HG03442 (cell line): ENCODE results near the gene CSNK2A2.

Source experiments
- ATAC-seq: cut with Tn5 transposase; IDR thresholded peaks from one replicate; pipeline ENCODE4 v1.9.1; 2021; ENCODE audit warnings: mild to moderate bottlenecking, moderate library complexity; ENCODE audit not compliant: unreplicated experiment

CSNK2A2 gene

GRCh38 chr16:58200004-58200797 is 2.3 kb upstream of the CSNK2A2 start:
- no peak for ATAC-seq

- no peak for ATAC-seq
Observed at GRCh38 chr16:58198803-58199411, 1.0 kb upstream of the CSNK2A2 start.

GRCh38 chr16:58197314-58198012 is 443 bp downstream of the CSNK2A2 start:
- peak; percentile 27 for ATAC-seq

- no peak for ATAC-seq
Observed at GRCh38 chr16:58196898-58197313, 1.0 kb downstream of the CSNK2A2 start.

GRCh38 chr16:58195771-58196170 is 2.1 kb downstream of the CSNK2A2 start:
- ATAC-seq: no peak

GRCh38 chr16:58195344-58195743 is 2.6 kb downstream of the CSNK2A2 start:
- ATAC-seq: no peak

GRCh38 chr16:58194790-58195189 is 3.1 kb downstream of the CSNK2A2 start:
- ATAC-seq: no peak

- no peak for ATAC-seq
Observed at GRCh38 chr16:58187665-58188421, 10.1 kb downstream of the CSNK2A2 start.

GRCh38 chr16:58187092-58187491 is 10.8 kb downstream of the CSNK2A2 start:
- ATAC-seq: no peak

GRCh38 chr16:58186176-58186944 is 11.5 kb downstream of the CSNK2A2 start:
- ATAC-seq: no peak

- ATAC-seq: no peak
Observed at GRCh38 chr16:58177353-58177710, 20.6 kb downstream of the CSNK2A2 start.

- ATAC-seq: no peak
Observed at GRCh38 chr16:58176608-58177352, 21.1 kb downstream of the CSNK2A2 start.

GRCh38 chr16:58170223-58170622 is 27.7 kb downstream of the CSNK2A2 start:
- ATAC-seq: no peak

GRCh38 chr16:58160855-58161254 is 37.1 kb downstream of the CSNK2A2 start:
- no peak for ATAC-seq

GRCh38 chr16:58158725-58159124 is 39.2 kb downstream of the CSNK2A2 start:
- no peak for ATAC-seq

- no peak for ATAC-seq
Observed at GRCh38 chr16:58157951-58158540, 39.9 kb downstream of the CSNK2A2 start.

- ATAC-seq: no peak
Observed at GRCh38 chr16:58157239-58157638, 40.7 kb downstream of the CSNK2A2 start.

- no peak for ATAC-seq
Observed at GRCh38 chr16:58155839-58156238, 42.1 kb downstream of the CSNK2A2 start.

GRCh38 chr16:58154345-58154744 is 43.6 kb downstream of the CSNK2A2 start:
- no peak for ATAC-seq
